Gastrocnemius medialis (tissue), 4 donors: Measurements from ENCODE around the gene FGFR3.

ENCODE experiments used
- CTCF ChIP-seq, 5 experiments: fragments of 450-650 bp in 3 of 5; fragments of 200-600 bp in 2 of 5; sonication (generic) in 2 of 5; IDR thresholded peaks in 4 of 5; conservative IDR thresholded peaks in 1 of 5; 1 replicate in 4 of 5; 2 replicates in 1 of 5; pipeline ENCODE4 v1.5.1; 2016 to 2019; ENCODE audit warnings: antibody characterized with exemption in 5 of 5, mild to moderate bottlenecking in 3 of 5, moderate library complexity in 3 of 5
- POLR2A ChIP-seq, 2 donors: fragments of 450-650 bp; IDR thresholded peaks; one replicate each; pipeline ENCODE4 v1.6.1; 2017; ENCODE audit warnings: antibody characterized with exemption in 2 of 2, mild to moderate bottlenecking in 2 of 2, moderate library complexity in 2 of 2

- TF ChIP-seq CTCF (IDR thresholded peaks at IDR 0.05 in 4 of 5, conservative IDR thresholded peaks at IDR 0.05 in 1 of 5) (no peak), POLR2A (IDR thresholded peaks at IDR 0.05) (no peak)
Observed at GRCh38 chr4:1768367-1769034, 24.6 kb upstream of the FGFR3 start.
